PC-9 (cell line): ENCODE results near the gene STRC. TPM values are rescaled to one million over a fixed set of nuclear protein-coding genes. Genes with fewer than 3 reads are reported as not detected.
"Not testable (repeated sequence)": the region's sequence is repeated elsewhere in the genome, so short reads cannot be mapped to it uniquely, and the experiment has no call there.

Experiments
- Bru-seq: library from RNA; stranded (reverse); fragments of 400-500 nt; gene quantifications from one replicate; lab custom pipeline; 2021; lab: Mats Ljungman, UMichigan
- BruChase-seq, 2 experiments: library from RNA; stranded (reverse); fragments of 400-500 nt; gene quantifications; one replicate each; lab custom pipeline; 2021; lab: Mats Ljungman, UMichigan
- BruUV-seq: library from RNA; stranded (reverse); fragments of 400-500 nt; replicated peaks from 2 replicates; lab custom pipeline; 2021; lab: Mats Ljungman, UMichigan
- CTCF ChIA-PET: fragments of 300-600 bp; sonication (Branson Sonifier 250); formaldehyde crosslinking; loops from one replicate; lab custom pipeline; 2022; ENCODE audit warnings: antibody characterized with exemption; lab: Charles Lee
- POLR2A ChIA-PET: fragments of 300-600 bp; sonication (Branson Sonifier 250); formaldehyde crosslinking; loops from one replicate; lab custom pipeline; 2022; ENCODE audit warnings: antibody characterized with exemption; ENCODE audit not compliant: unreplicated experiment; lab: Charles Lee
- DNase-seq, 2 experiments: peaks; one replicate each; pipeline versions ENCODE4 v3.0.0 to v3.0.0-alpha.2; 2015 to 2022; ENCODE audit warnings: mixed read lengths in 1 of 2
- H2AFZ ChIP-seq: fragments of 200-600 bp; sonication (generic); 2 replicates; pipeline ENCODE4 v1.8.1; 2017; ENCODE audit warnings: antibody characterized with exemption
- H3F3A ChIP-seq: fragments of 200-600 bp; sonication (generic); 2 replicates; pipeline ENCODE4 v1.8.1; 2017; ENCODE audit warnings: antibody characterized with exemption, mild to moderate bottlenecking, low read depth; ENCODE audit not compliant: insufficient read depth
- H3K27ac ChIP-seq: fragments of 200-600 bp; sonication (generic); 2 replicates; pipeline ENCODE4 v1.6.1; 2016; ENCODE audit warnings: mixed run types
- H3K27me3 ChIP-seq: fragments of 200-600 bp; sonication (generic); 2 replicates; pipeline ENCODE4 v1.6.1; 2016; ENCODE audit warnings: low read depth, mixed run types; ENCODE audit not compliant: insufficient read depth
- H3K36me3 ChIP-seq: fragments of 200-600 bp; sonication (generic); 2 replicates; pipeline ENCODE4 v1.6.1; 2016; ENCODE audit warnings: low read depth, mixed run types
- H3K4me1 ChIP-seq: fragments of 200-600 bp; sonication (generic); replicated peaks from 2 replicates; pipeline ENCODE4 v1.6.1; 2016; ENCODE audit warnings: mixed run types; ENCODE audit not compliant: insufficient read depth
- H3K4me2 ChIP-seq: fragments of 200-600 bp; sonication (generic); 2 replicates; pipeline ENCODE4 v1.6.1; 2017; ENCODE audit warnings: mixed run types
- H3K4me3 ChIP-seq: fragments of 200-600 bp; sonication (generic); 2 replicates; pipeline ENCODE4 v1.6.1; 2016; ENCODE audit warnings: mixed run types
- H3K79me2 ChIP-seq: fragments of 200-600 bp; sonication (generic); 2 replicates; pipeline ENCODE4 v1.6.1; 2017; ENCODE audit warnings: low read depth, mixed run types
- H3K9me2 ChIP-seq: fragments of 200-600 bp; sonication (generic); 2 replicates; pipeline ENCODE4 v1.8.1; 2017; ENCODE audit warnings: mild to moderate bottlenecking; ENCODE audit not compliant: insufficient read depth
- H3K9me3 ChIP-seq: fragments of 200-600 bp; sonication (generic); 2 replicates; pipeline ENCODE4 v1.8.1; 2016; ENCODE audit warnings: low read depth; ENCODE audit not compliant: insufficient read depth
- H4K20me1 ChIP-seq: fragments of 200-600 bp; sonication (generic); 2 replicates; pipeline ENCODE4 v1.8.1; 2017; ENCODE audit not compliant: insufficient read depth
- intact Hi-C: fragments of 100-400 bp; cut with micrococcal nuclease; formaldehyde crosslinking; loops from one replicate; pipeline ENCODE4 v1.10.0; 2022; ENCODE audit not compliant: unreplicated experiment
- long read RNA-seq: library from polyadenylated mRNA; stranded (forward); transcript quantifications from one replicate; pipeline ENCODE4 v2.0.0, GENCODE V29; 2022
- total RNA-seq: library from RNA; stranded (reverse); gene quantifications from 2 replicates; pipeline ENCODE4 v1.2.3, GENCODE V29; 2021

The STRC gene
- total RNA-seq = 0.59 and 1.3 TPM in 2 replicates
- percentile 0 among the genes with signal in this experiment for Bru-seq, nascent RNA
- percentile 17 among the genes with signal in this experiment for BruChase-seq, experiment 1, labeled RNA remaining after a 2-hour chase
- percentile 15 among the genes with signal in this experiment for BruChase-seq, experiment 2, labeled RNA remaining after a 6-hour chase
- long read RNA-seq = 0 reads

GRCh38 chr15:43618700-43619099 is at the start of gene STRC:
Gene STRC, minus strand, starts transcription at chr15:43618800. Its CDS starts 78 bp downstream, at chr15:43618722.
- H2AFZ ChIP-seq, H3K27me3 ChIP-seq, H3K4me3 ChIP-seq, H3K4me2 ChIP-seq, POLR2A ChIA-PET, DNase-seq, H3K79me2 ChIP-seq, BruUV-seq, H3K36me3 ChIP-seq, H3K4me1 ChIP-seq, H3F3A ChIP-seq, H3K9me3 ChIP-seq, H3K27ac ChIP-seq, H4K20me1 ChIP-seq, CTCF ChIA-PET, H3K9me2 ChIP-seq, intact Hi-C loops: not testable (repeated sequence)

GRCh38 chr15:43666177-43666576 is 47.6 kb upstream of the STRC start:
- H3K36me3 ChIP-seq, H3K27me3 ChIP-seq, CTCF ChIA-PET, H3K9me2 ChIP-seq, H4K20me1 ChIP-seq, POLR2A ChIA-PET, H3K79me2 ChIP-seq, H3K4me2 ChIP-seq, DNase-seq, H3K9me3 ChIP-seq, H2AFZ ChIP-seq, H3K4me3 ChIP-seq, H3K27ac ChIP-seq, intact Hi-C loops, BruUV-seq, H3K4me1 ChIP-seq, H3F3A ChIP-seq: not testable (repeated sequence)

- H3K27me3 ChIP-seq, CTCF ChIA-PET, H3K36me3 ChIP-seq, H3K27ac ChIP-seq, H2AFZ ChIP-seq, H3K4me2 ChIP-seq, intact Hi-C loops, H3K4me3 ChIP-seq, H3K79me2 ChIP-seq, DNase-seq, H4K20me1 ChIP-seq, H3K9me3 ChIP-seq, POLR2A ChIA-PET, H3F3A ChIP-seq, H3K4me1 ChIP-seq, H3K9me2 ChIP-seq, BruUV-seq: not testable (repeated sequence)
Observed at GRCh38 chr15:43663333-43663732, 44.7 kb upstream of the STRC start.

- POLR2A ChIA-PET, H4K20me1 ChIP-seq, intact Hi-C loops, H3K4me1 ChIP-seq, CTCF ChIA-PET, H3K9me2 ChIP-seq, H3K9me3 ChIP-seq, H3F3A ChIP-seq, H3K79me2 ChIP-seq, H2AFZ ChIP-seq, BruUV-seq, H3K4me2 ChIP-seq, H3K27me3 ChIP-seq, H3K36me3 ChIP-seq, DNase-seq, H3K4me3 ChIP-seq, H3K27ac ChIP-seq: not testable (repeated sequence)
Observed at GRCh38 chr15:43662293-43662692, 43.7 kb upstream of the STRC start.

- BruUV-seq, H3K36me3 ChIP-seq, H3K27ac ChIP-seq, CTCF ChIA-PET, intact Hi-C loops, H3K4me1 ChIP-seq, POLR2A ChIA-PET, H3F3A ChIP-seq, H3K79me2 ChIP-seq, H3K9me2 ChIP-seq, H3K27me3 ChIP-seq, H2AFZ ChIP-seq, H3K4me3 ChIP-seq, H4K20me1 ChIP-seq, H3K9me3 ChIP-seq, DNase-seq, H3K4me2 ChIP-seq: not testable (repeated sequence)
Observed at GRCh38 chr15:43659727-43660126, 41.1 kb upstream of the STRC start.

- H3K4me3 ChIP-seq, CTCF ChIA-PET, H3K4me1 ChIP-seq, POLR2A ChIA-PET, H3K4me2 ChIP-seq, intact Hi-C loops, DNase-seq, H4K20me1 ChIP-seq, H3F3A ChIP-seq, H3K27ac ChIP-seq, H3K9me2 ChIP-seq, H3K27me3 ChIP-seq, H3K36me3 ChIP-seq, H2AFZ ChIP-seq, H3K9me3 ChIP-seq, H3K79me2 ChIP-seq, BruUV-seq: not testable (repeated sequence)
Observed at GRCh38 chr15:43649430-43649926, 30.9 kb upstream of the STRC start.
